Activated naive CD4-positive, alpha-beta T cell treated with anti-CD3 and anti-CD28 coated beads for 36 hours (primary cell): ENCODE results near the gene SCN4A. TPM values are rescaled to one million over a fixed set of nuclear protein-coding genes. Genes with fewer than 3 reads are reported as not detected.
A peak's percentile ranks its signal among the peaks of the same experiment; 100 is the strongest.
"Not testable (repeated sequence)": the region's sequence is repeated elsewhere in the genome, so short reads cannot be mapped to it uniquely, and the experiment has no call there.

ENCODE experiments used
- CTCF ChIA-PET: fragments of 350-600 bp; sonication (Branson Sonifier 250); formaldehyde crosslinking; loops from one replicate; lab custom pipeline; 2021; ENCODE audit warnings: antibody characterized with exemption; lab: Charles Lee
- DNase-seq: peaks from one replicate; pipeline ENCODE4 v3.0.0-alpha.2; 2020
- H3K27ac Mint-ChIP-seq: one replicate; pipeline ENCODE4 v1.8.0; 2021; ENCODE audit warnings: mild to moderate bottlenecking, mixed read lengths
- H3K27me3 Mint-ChIP-seq: one replicate; pipeline ENCODE4 v1.8.0; 2021; ENCODE audit warnings: low read depth, mixed read lengths
- H3K36me3 Mint-ChIP-seq: one replicate; pipeline ENCODE4 v1.8.0; 2021; ENCODE audit warnings: low read depth, mixed read lengths
- H3K4me1 Mint-ChIP-seq: one replicate; pipeline ENCODE4 v1.8.0; 2021; ENCODE audit warnings: low read depth, mixed read lengths
- H3K4me3 Mint-ChIP-seq: one replicate; pipeline ENCODE4 v1.8.0; 2021; ENCODE audit warnings: mild to moderate bottlenecking, moderate library complexity, mixed read lengths
- H3K9me3 Mint-ChIP-seq: one replicate; pipeline ENCODE4 v1.8.0; 2021; ENCODE audit warnings: mixed read lengths
- intact Hi-C: fragments of 100-400 bp; cut with micrococcal nuclease; formaldehyde crosslinking; loops from one replicate; pipeline ENCODE4 v1.15.1; 2023
- total RNA-seq, 2 experiments: library from RNA; stranded (reverse); gene quantifications; one replicate each; pipeline ENCODE4 v1.2.3, GENCODE V29; 2021

SCN4A gene
- total RNA-seq, 2 experiments from 2014 or later, result 0.10 to 0.47 TPM

GRCh38 chr17:63927464-63928171 lies 45.1 kb downstream of the SCN4A start:
- intact Hi-C loops, result no loop called here
- CTCF ChIA-PET, result interaction anchor here (1.1 to 5.5 kb wide), 5 partner anchors 9 to 98 kb away, joined by 3 to 50 read pairs (median 7); partner anchors contain the start of gene GH1
- Mint-ChIP-seq H3K4me1 (peaks cover 14% of the 10 kb centered on the region), H3K27me3 (no peaks in the 10 kb centered on the region), H3K36me3 (peaks cover 7% of the 10 kb centered on the region), H3K4me3 (no peak overlapping the region), H3K9me3 (no peaks in the 10 kb centered on the region), H3K27ac (no peak overlapping the region)
- no peak for DNase-seq

GRCh38 chr17:63926164-63926563 lies 46.6 kb downstream of the SCN4A start:
- CTCF ChIA-PET, result interaction anchor here (0.7 to 3.0 kb wide), 3 partner anchors 15 to 21 kb away, joined by 3 to 10 read pairs (median 10); partner anchors contain the start of gene CSHL1
- Mint-ChIP-seq H3K4me1 (peaks cover 5% of the 10 kb centered on the region), H3K4me3 (no peak overlapping the region), H3K9me3 (no peaks in the 10 kb centered on the region), H3K36me3 (peaks cover 7% of the 10 kb centered on the region), H3K27me3 (no peaks in the 10 kb centered on the region), H3K27ac (no peak overlapping the region)
- DNase-seq, result no peak
- intact Hi-C loops, result no loop called here

- Mint-ChIP-seq H3K4me1 (peaks cover under 1% of the 10 kb centered on the region), H3K36me3 (peaks cover 5% of the 10 kb centered on the region), H3K27me3 (no peaks in the 10 kb centered on the region), H3K27ac (no peak overlapping the region), H3K4me3 (no peak overlapping the region), H3K9me3 (no peaks in the 10 kb centered on the region)
- DNase-seq, result no peak
- CTCF ChIA-PET, result interaction anchor here (0.6 to 3.0 kb wide), 4 partner anchors 14 to 209 kb away, joined by 3 to 10 read pairs (median 7); partner anchors contain the start of gene CSHL1
- intact Hi-C loops, result no loop called here
Measured at GRCh38 chr17:63925615-63926014, 47.1 kb downstream of the SCN4A start.

GRCh38 chr17:63922402-63922801 lies 50.3 kb downstream of the SCN4A start:
- H3K27me3 Mint-ChIP-seq, H3K9me3 Mint-ChIP-seq, H3K27ac Mint-ChIP-seq, H3K36me3 Mint-ChIP-seq, H3K4me3 Mint-ChIP-seq, DNase-seq, intact Hi-C loops, H3K4me1 Mint-ChIP-seq: not testable (repeated sequence)
- CTCF ChIA-PET, result interaction anchor here (0.6 to 2.6 kb wide), 4 partner anchors 16 to 211 kb away, joined by 3 to 7 read pairs (median 3); no protein-coding TSS in a partner anchor

GRCh38 chr17:63920779-63921178 lies 51.9 kb downstream of the SCN4A start:
- DNase-seq, H3K27me3 Mint-ChIP-seq, intact Hi-C loops, H3K27ac Mint-ChIP-seq, H3K4me3 Mint-ChIP-seq, H3K4me1 Mint-ChIP-seq, H3K36me3 Mint-ChIP-seq, H3K9me3 Mint-ChIP-seq: not testable (repeated sequence)
- CTCF ChIA-PET, result interaction anchor here (1.2 to 5.5 kb wide), 7 partner anchors 10 to 212 kb away, joined by 3 to 91 read pairs (median 42); partner anchors contain the start of gene CD79B

GRCh38 chr17:63920050-63920449 lies 52.7 kb downstream of the SCN4A start:
- H3K4me3 Mint-ChIP-seq, H3K36me3 Mint-ChIP-seq, H3K9me3 Mint-ChIP-seq, H3K27ac Mint-ChIP-seq, intact Hi-C loops, H3K27me3 Mint-ChIP-seq, H3K4me1 Mint-ChIP-seq, DNase-seq: not testable (repeated sequence)
- CTCF ChIA-PET, result interaction anchor here (0.7 to 5.5 kb wide), 32 partner anchors 9 to 371 kb away, joined by 3 to 91 read pairs (median 4); partner anchors contain the start of genes CD79B, CSHL1 and ICAM2

GRCh38 chr17:63919311-63919723 lies 53.4 kb downstream of the SCN4A start:
- DNase-seq, result peak; percentile 86
- H3K4me3 Mint-ChIP-seq, result no peak overlapping the region
- H3K27me3 Mint-ChIP-seq, result no peaks in the 10 kb centered on the region
- H3K27ac Mint-ChIP-seq, result no peak overlapping the region
- H3K9me3 Mint-ChIP-seq, result no peaks in the 10 kb centered on the region
- intact Hi-C loops, result loop anchor here (1.0 kb wide), 5 partner anchors 27 to 211 kb away; partner anchors contain the start of gene ERN1
- CTCF ChIA-PET, result interaction anchor here (0.7 to 5.5 kb wide), 35 partner anchors 8 to 372 kb away, joined by 3 to 91 read pairs (median 4); partner anchors contain the start of genes CD79B, CSHL1 and ICAM2
- H3K4me1 Mint-ChIP-seq, result peaks cover 5% of the 10 kb centered on the region
- no peaks in the 10 kb centered on the region for H3K36me3 Mint-ChIP-seq

GRCh38 chr17:63918789-63919305 lies 53.9 kb downstream of the SCN4A start, which contains the start of gene GH1:
Gene GH1, minus strand, starts transcription at chr17:63918839. Its CDS starts 63 bp downstream, at chr17:63918776.
- CTCF ChIA-PET, result interaction anchor here (0.7 to 5.5 kb wide), 29 partner anchors 8 to 372 kb away, joined by 3 to 91 read pairs (median 4); partner anchors contain the start of genes CD79B, CSHL1 and ICAM2
- H3K4me3 Mint-ChIP-seq, H3K27me3 Mint-ChIP-seq, H3K9me3 Mint-ChIP-seq, DNase-seq, H3K36me3 Mint-ChIP-seq, H3K27ac Mint-ChIP-seq, H3K4me1 Mint-ChIP-seq: not testable (repeated sequence)
- intact Hi-C loops, result loop anchor here (1.0 kb wide), 5 partner anchors 27 to 211 kb away; partner anchors contain the start of gene ERN1

- no peaks in the 10 kb centered on the region for H3K36me3 Mint-ChIP-seq
- H3K4me3 Mint-ChIP-seq, result no peak overlapping the region
- CTCF ChIA-PET, result interaction anchor here (0.6 to 5.5 kb wide), 17 partner anchors 7 to 214 kb away, joined by 3 to 91 read pairs (median 11); partner anchors contain the start of genes CD79B and CSHL1
Measured at GRCh38 chr17:63918305-63918704, 54.4 kb downstream of the SCN4A start.

GRCh38 chr17:63917646-63918045 lies 55.1 kb downstream of the SCN4A start:
- H3K27ac Mint-ChIP-seq, result no peak overlapping the region
- CTCF ChIA-PET, result interaction anchor here (0.9 to 5.5 kb wide), 9 partner anchors 13 to 109 kb away, joined by 3 to 91 read pairs (median 15); partner anchors contain the start of gene CD79B
- H3K36me3 Mint-ChIP-seq, result no peaks in the 10 kb centered on the region
- no peaks in the 10 kb centered on the region for H3K9me3 Mint-ChIP-seq
- H3K4me1 Mint-ChIP-seq, result peaks cover 5% of the 10 kb centered on the region
- H3K27me3 Mint-ChIP-seq, result no peaks in the 10 kb centered on the region
- H3K4me3 Mint-ChIP-seq, result no peak overlapping the region
- intact Hi-C loops, result no loop called here
- no peak for DNase-seq

More at GRCh38 chr17:63918305-63918704, 54.4 kb downstream of the SCN4A start:
- Mint-ChIP-seq H3K4me1 (peaks cover 5% of the 10 kb centered on the region), H3K27ac (no peak overlapping the region), H3K9me3 (no peaks in the 10 kb centered on the region), H3K27me3 (no peaks in the 10 kb centered on the region)
- DNase-seq, result no peak
- intact Hi-C loops, result no loop called here

- DNase-seq, H3K27me3 Mint-ChIP-seq, H3K27ac Mint-ChIP-seq, H3K4me1 Mint-ChIP-seq, H3K4me3 Mint-ChIP-seq, H3K36me3 Mint-ChIP-seq, intact Hi-C loops, H3K9me3 Mint-ChIP-seq: not testable (repeated sequence)
- CTCF ChIA-PET, result interaction anchor here (1.2 to 5.5 kb wide), 6 partner anchors 13 to 109 kb away, joined by 3 to 91 read pairs (median 46); partner anchors contain the start of gene CD79B
Measured at GRCh38 chr17:63917206-63917605, 55.5 kb downstream of the SCN4A start.
